Hematopoietic multipotent progenitor cell treated with erythropoietin and hydrocortisone succinate and interleukin-3 and kit ligand, for 15 days (in vitro differentiated cells): ENCODE measurements around the gene GYPC.

Experiments
- DNase-seq: peaks from one replicate; pipeline ENCODE4 v3.0.0-alpha.2; 2015; ENCODE audit warnings: low spot score

GYPC gene

GRCh38 chr2:126650994-126651393 lies 5.0 kb upstream of the GYPC start:
- DNase-seq = peak; percentile 77

GRCh38 chr2:126652323-126652891 lies 3.6 kb upstream of the GYPC start:
- DNase-seq = no peak

- no peak for DNase-seq
Observed at GRCh38 chr2:126653109-126653508, 2.8 kb upstream of the GYPC start.

GRCh38 chr2:126653761-126654160 lies 2.2 kb upstream of the GYPC start:
- no peak for DNase-seq

- peak; percentile 41 for DNase-seq
Observed at GRCh38 chr2:126655051-126655450, 907 bp upstream of the GYPC start.

GRCh38 chr2:126656431-126657147 lies 631 bp downstream of the GYPC start:
- DNase-seq = peak; percentile 70

- peak; percentile 75 for DNase-seq
Observed at GRCh38 chr2:126657148-126657635, 1.2 kb downstream of the GYPC start.

- peak; percentile 84 for DNase-seq
Observed at GRCh38 chr2:126657636-126658318, 1.8 kb downstream of the GYPC start.

- peak; percentile 64 for DNase-seq
Observed at GRCh38 chr2:126658319-126658904, 2.5 kb downstream of the GYPC start.

- peak; percentile 79 for DNase-seq
Observed at GRCh38 chr2:126658905-126659561, 3.1 kb downstream of the GYPC start.

- DNase-seq = peak; percentile 88
Observed at GRCh38 chr2:126659562-126660467, 3.9 kb downstream of the GYPC start.

GRCh38 chr2:126660971-126661370 lies 5.0 kb downstream of the GYPC start:
- peak; percentile 48 for DNase-seq

- peak; percentile 96 for DNase-seq
Observed at GRCh38 chr2:126661702-126662500, 5.9 kb downstream of the GYPC start.

GRCh38 chr2:126662621-126663020 lies 6.7 kb downstream of the GYPC start:
- peak; percentile 56 for DNase-seq

- peak; percentile 62 for DNase-seq
Observed at GRCh38 chr2:126663184-126663963, 7.4 kb downstream of the GYPC start.

GRCh38 chr2:126664234-126664633 lies 8.3 kb downstream of the GYPC start:
- DNase-seq = peak; percentile 77

- peak; percentile 43 for DNase-seq
Observed at GRCh38 chr2:126664639-126665038, 8.7 kb downstream of the GYPC start.

- no peak for DNase-seq
Observed at GRCh38 chr2:126665483-126665882, 9.5 kb downstream of the GYPC start.

- no peak for DNase-seq
Observed at GRCh38 chr2:126668254-126668653, 12.3 kb downstream of the GYPC start.
